Activated CD4-positive, alpha-beta T cell treated with anti-CD3 and anti-CD28 coated beads, Interleukin-2, Interleukin-6, amounts not matched to agents 100 ng/mL and 50 ng/mL, durations not matched to agents 16 hours and 8 hours (primary cell): ENCODE results near the gene RPS19BP1.
"Not testable (repeated sequence)": the region's sequence is repeated elsewhere in the genome, so short reads cannot be mapped to it uniquely, and the experiment has no call there.

ENCODE experiments used
- DNase-seq: peaks from one replicate; pipeline ENCODE4 v3.0.0-alpha.2; 2020

RPS19BP1 gene

DNA sequence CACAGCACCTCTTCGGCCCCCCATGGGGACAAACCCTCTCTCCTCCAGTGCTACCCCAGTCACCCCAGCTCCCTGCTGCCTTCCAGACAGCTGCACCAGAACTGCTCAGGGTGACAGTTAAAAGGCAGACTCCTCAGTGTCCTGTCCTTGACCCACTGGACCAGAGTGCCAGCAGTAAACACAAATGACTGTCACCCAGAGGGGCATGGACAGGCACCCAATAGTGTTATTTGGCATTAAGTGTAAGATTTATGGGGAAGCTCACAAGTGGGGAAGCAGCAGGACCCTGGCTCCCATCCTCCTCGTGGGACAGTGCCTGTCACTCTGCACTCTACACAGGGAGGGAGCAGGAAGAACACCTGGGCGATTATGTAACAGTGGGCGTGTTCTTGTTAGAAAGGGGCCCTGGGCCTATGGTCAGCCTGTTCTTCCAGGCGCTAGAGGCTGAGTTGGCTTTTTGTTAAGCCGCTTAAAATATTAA, 5.0 kb downstream of the RPS19BP1 start:
- no peak for DNase-seq

DNA sequence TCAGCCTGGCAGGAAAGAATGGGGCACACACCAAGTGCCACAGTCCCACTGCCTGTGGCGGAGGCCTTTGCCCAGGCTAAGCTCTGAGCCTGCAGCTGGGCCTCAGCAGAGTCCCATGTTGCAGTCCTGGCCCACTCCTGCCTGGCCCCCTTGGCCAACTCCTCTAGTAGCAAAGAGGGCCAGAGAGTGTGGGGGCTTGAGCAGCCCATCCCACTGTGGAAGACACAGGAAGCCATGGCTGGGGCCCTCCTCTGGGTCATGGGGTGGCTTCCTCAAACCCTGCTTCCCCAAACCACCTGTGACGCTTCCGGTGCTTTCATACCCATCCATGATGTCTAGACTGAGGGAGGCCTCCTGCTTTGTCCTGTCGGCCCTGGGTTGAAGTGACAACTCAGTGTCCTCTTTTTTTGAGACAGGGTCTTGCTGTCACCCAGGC, 5.8 kb downstream of the RPS19BP1 start:
- peak; percentile 56 for DNase-seq

DNA sequence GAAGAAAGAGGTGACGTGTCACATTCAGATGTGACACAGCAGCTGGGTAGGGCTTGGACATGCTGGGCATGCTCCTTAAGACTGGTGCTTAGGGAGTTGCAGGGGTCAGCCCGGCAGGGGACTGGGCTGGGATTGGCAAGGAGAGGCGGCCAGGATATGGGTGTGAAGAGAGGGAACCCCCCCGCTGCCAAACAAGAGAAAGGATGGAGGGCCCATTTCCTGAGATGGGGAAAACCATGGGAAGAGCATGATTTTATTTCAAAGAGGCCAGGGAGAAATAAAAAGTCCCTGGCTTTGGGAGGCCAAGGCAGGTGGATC, 6.9 kb downstream of the RPS19BP1 start:
- no peak for DNase-seq

DNA sequence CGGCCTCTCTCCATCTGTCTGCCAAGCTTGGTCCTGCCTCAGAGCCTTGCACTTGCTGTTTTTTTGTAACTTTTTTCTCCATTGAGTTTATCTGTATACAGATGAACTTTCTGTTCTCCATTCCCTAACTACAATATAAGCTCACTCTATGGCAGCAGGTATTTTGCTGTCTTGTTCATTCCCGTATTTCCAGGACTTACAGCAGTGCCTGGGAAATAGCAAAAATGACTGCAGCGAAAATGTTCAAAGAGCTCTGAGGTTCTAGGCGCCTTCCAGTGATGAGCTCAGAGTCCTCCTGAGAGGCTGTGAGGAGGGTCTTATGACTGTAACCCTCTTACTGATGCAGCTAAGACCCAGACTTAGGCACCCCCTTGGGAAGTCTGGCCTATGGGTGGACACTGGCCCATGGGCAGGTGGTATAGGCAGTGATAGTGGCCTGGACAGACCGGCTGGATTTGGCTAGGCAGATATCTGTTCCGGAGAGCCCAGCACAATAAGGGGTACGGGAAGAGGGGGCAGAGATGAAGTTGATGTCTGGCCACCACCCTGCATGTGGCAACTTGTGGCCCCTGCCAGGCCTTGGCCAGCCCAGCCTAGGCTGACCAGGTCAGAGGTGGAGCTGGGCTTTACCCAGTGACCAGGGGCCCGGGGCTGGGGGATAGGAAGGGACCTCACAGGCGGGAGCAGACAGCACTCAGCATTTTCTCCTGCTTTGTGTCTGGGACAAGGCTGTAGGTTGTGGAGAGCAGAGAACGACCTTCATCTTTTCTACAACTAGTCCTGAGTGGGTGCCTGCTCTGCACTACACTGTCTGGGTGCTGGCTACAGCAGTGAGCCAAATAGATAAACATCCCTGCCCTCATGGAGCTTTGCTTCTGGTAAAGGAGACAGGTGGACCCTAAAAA, 7.5 kb downstream of the RPS19BP1 start:
- DNase-seq: no peak

DNA sequence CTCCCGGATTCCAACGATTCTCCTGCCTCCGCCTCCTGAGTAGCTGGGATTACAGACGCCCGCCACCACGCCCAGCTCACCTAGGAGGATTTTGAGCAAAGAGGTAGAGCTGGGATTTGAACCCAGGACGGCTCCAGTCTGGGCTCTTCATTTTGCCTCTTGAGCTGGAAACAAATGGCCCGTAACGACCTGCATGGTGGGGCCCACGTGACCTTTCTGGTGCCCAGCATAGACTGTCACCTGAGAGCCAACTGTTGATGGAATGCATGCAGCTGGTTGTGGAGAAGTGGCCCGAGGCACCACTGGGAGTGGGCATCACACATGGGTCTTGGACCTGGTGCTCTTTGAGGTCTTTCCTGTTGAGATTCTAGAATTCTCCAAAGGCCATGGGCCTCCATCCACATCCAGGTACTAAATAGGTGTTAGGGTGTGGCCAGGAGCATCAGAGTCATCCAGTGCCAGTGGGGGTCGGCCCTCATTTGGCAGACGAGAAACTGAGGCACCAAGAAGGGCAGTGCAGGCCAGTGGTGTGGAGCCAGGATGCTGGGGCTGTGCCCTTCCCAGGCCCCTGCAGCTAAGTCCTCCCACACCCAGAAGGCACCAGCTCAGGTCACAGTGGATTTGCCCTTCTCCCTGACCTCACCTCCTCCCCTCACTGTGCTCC, 8.3 kb downstream of the RPS19BP1 start:
- DNase-seq: no peak

DNA sequence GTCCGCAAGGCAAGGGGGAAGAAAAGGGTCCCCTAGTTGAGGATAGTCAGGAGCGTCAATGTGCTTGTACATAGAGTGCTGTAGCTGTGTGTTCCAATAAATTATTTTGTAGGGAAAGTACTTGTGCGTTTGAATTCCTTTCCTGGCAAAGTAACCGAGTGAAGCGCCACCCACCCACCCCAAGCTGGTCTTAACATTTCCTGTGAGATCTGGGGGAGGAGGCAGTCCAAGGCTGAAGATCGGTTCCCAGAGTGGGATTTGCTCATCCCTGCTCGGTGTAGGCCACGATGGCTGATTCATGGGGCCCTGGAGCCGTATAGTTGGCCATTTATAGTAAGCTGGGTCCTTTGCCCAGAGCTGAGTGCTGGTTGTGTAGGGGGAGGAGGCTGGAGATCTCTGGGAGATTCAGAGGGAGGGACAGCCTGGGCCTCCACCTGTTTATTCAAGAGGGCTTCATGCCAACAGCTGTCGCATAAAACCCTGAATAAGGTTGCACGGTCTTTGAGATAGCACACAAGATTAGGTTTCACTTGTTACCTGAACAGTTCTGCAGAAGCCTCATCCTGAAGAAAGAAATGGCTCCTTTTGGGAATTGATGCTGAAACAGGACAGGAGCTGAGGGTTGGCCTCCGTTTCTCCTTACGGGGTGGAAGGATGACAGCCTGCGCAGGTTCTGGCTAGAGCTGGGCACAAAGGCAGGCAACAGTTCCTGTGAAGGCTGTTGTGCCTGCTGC, 9.8 kb downstream of the RPS19BP1 start:
- no peak for DNase-seq

DNA sequence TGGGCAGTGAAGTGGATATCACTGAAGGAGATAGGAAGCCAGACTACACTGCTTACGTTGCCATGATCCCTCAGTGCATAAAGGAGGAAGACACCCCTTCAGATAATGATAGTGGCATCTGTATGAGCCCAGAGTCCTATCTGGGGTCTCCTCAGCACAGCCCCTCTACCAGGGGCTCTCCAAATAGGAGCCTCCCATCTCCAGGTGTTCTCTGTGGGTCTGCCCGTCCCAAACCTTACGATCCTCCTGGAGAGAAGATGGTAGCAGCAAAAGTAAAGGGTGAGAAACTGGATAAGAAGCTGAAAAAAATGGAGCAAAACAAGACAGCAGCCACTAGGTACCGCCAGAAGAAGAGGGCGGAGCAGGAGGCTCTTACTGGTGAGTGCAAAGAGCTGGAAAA, 10.5 kb downstream of the RPS19BP1 start:
- DNase-seq: not testable (repeated sequence)

DNA sequence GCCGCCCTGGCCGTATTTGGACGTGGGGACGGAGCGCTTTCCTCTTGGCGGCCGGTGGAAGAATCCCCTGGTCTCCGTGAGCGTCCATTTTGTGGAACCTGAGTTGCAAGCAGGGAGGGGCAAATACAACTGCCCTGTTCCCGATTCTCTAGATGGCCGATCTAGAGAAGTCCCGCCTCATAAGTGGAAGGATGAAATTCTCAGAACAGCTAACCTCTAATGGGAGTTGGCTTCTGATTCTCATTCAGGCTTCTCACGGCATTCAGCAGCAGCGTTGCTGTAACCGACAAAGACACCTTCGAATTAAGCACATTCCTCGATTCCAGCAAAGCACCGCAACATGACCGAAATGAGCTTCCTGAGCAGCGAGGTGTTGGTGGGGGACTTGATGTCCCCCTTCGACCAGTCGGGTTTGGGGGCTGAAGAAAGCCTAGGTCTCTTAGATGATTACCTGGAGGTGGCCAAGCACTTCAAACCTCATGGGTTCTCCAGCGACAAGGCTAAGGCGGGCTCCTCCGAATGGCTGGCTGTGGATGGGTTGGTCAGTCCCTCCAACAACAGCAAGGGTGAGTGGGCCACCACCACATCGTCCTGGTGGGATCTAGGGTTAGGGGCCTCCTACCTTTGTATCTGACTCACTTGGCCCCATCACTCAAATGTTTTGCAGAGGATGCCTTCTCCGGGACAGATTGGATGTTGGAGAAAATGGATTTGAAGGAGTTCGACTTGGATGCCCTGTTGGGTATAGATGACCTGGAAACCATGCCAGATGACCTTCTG, 11.3 kb downstream of the RPS19BP1 start:
- not testable (repeated sequence) for DNase-seq

DNA sequence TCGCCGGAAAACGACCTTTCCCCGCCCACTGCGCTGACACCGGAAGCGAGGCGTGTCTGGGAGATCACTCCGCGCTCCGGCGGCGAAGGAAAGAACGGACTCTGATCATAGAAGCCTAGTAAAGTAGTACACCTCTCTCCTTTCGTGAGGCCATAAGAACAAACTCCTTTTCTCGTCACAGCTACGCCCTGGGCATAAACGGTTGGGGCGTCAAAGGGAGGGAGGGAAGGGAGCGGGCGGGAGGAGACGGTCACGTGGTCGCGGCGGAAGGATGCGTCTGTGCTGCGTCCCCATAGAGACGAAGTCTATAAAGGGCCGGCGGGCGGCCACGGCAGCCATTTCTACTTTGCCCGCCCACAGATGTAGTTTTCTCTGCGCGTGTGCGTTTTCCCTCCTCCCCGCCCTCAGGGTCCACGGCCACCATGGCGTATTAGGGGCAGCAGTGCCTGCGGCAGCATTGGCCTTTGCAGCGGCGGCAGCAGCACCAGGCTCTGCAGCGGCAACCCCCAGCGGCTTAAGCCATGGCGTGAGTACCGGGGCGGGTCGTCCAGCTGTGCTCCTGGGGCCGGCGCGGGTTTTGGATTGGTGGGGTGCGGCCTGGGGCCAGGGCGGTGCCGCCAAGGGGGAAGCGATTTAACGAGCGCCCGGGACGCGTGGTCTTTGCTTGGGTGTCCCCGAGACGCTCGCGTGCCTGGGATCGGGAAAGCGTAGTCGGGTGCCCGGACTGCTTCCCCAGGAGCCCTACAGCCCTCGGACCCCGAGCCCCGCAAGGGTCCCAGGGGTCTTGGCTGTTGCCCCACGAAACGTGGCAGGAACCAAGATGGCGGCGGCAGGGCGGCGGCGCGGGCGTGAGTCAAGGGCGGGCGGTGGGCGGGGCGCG, 12.1 kb downstream of the RPS19BP1 start, which contains the start of gene ATF4:
Gene ATF4 (plus strand): TSS at position 337 of the 880 bp plus-strand sequence. CDS start 884 bp downstream, outside the sequence.
- peak; percentile 90 for DNase-seq

DNA sequence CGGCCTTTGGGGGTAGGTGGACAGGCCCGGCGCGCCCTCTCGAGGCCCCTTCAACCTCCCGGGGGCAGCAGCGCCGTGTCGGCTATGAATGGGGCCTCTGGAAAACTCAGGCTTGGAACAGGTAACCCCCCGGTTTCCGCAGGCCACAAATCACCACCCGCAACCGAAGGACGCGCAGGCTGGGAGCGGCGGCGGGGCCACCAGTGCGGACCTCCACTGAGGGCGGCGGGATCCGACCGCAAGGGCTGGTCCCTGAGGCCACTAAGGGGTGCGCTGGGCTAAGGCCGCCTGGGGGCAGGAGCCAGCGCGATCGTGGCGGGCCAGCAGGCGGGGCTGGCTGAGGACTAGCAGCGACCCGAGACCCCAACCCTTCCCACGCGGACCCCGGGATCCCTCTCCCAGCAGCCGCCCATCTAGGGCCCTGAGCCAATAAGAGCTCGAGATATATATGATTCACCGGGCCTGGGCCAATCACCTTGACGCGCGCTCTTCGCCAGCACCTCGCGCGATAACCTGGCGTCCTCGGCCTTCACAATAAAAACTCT, 12.8 kb downstream of the RPS19BP1 start:
- DNase-seq: peak; percentile 98

DNA sequence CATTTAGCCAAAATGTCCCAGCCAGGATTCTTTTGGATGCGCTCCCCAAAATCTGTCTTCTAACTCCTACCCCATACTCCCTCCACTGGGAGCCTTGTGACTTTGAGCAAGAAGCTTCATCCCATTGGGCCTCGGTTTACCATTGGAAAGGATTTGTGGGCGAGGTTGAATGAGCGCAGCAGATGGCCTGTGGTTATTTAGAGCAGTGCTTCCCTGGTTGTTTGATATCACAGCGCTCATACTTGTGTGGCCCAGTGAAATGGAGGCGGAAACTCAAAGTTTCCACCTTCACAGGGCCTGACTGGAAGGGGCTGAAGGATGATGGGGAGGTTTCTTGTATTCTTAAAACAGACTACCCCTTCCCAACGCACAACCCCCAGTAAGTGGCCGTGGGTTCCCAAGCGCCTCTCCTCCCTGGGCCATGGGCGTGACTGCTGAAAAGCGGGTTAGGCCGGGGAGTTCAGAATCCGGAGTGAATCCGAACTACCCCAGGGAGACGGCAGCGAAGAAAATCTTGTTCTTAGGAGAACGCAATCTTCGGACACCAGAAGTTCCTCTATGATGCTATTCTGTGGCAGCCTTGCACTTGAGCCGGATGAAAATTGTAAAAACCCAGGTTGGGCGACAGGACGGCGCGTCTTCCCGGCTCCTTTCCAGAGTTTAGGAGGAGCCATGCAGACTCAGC, 13.4 kb downstream of the RPS19BP1 start:
- no peak for DNase-seq

DNA sequence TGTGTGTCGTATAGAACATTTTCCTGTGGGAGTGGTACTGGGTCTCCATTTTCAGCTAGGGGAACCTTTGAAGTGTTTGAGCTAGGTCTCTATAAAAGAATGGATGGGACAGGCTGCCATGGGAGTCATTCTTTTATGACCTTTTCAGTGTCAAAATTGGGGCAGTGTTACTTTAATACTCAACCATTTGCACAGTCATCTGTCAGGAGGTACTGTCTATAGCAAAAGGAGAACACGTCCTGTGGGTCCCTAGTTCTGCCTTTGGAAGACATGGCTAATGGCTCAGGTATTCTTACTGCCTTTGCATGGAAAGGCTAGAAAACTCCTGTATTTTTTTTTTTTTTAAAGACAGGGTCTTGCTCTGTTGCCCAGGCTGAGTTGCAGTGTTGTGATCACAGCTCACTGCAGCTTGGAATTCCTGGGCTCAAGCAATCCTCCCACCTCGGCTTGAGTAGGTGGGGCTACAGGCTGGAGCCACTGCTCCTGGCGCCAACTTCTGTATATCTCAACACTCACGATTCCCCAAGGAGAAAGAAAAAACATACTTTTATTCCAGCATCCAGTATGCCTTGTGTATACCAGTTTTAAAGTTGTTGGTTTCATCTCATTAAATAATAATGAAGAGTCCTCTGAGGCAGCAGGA, 14.3 kb downstream of the RPS19BP1 start:
- no peak for DNase-seq

DNA sequence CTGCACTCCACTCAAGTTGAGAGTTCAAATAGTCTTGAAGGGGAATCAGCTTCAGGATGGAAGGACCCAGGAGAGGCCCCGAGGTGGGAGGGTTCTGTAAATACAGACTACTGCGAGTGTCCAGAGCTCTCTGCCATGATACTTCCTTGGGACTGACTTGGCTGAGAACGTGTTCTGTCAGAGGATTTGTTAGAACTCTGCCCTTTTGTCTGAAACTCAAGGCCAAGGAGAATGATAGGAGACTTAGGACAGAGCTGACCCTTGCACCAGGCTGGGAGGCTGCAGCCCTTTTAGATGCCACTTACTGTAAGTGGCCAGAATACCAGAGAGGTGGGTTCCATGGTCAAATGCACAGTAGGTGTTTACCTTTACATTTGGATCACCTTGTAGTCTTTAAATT, 15.1 kb downstream of the RPS19BP1 start:
- no peak for DNase-seq

DNA sequence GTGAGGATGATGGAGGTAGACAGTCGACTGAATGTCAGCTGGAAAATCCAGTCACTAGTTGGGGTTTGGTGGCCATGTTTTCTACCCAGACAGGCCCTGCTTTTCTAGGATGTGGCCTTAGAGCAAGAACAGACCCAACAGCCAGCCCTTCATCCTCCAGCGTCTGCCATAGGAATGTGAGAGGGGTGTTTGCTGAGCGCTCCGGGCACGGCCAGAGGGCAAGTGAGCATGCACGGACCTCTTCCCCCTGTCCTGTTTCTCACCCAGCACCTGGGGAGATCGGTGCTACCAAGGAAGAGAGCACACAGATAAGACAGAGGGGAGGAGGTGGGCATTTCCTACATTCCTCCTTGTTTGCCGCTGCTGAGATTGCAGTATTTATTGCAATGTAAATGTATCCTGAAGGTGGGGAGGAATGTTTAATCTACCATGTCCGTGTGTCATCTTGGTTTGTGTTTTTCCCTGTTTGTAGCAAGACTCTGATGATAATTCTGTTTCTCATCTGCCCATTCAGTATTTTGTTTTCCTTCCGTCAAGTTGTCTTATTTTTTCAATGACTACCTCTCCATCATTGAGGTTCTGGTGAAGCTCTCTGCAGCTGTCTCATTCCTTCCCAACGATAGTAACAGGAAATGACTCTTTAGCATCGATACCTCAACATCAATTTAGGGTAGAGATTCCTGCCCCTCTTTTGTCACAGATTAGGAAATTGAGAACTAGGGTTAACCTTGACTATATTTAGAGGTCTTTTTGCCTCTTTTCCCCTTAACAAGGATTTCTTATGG, 17.1 kb downstream of the RPS19BP1 start:
- no peak for DNase-seq

DNA sequence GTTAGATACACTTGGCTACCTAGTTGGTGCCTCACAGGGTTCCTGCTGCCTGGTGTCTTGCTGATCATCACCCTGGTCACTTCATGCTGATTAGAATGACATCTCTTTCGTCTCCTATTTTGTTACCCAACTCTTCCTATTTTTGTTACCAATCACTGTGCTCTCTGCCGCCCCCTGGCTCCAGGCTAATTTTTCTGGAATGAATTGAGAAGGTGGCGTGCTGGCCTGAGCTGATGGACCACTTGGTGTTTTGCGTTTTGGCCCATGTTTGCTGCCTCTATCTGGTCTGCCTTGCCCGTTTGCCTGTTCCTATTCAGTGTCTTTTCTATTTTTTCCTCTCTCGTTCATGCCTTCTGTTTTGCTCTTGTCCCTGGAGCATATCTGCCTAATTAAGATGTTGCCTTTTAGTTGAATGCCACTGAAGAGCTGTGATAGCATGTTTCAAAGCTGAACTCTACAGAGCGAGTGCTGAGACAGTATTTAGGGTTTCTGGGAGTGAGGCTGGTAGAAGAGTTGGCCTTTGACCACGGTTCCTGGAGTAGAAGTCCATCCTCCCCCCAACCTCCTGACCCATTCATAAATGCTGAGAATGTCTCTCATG, 18.1 kb downstream of the RPS19BP1 start:
- peak; percentile 53 for DNase-seq

DNA sequence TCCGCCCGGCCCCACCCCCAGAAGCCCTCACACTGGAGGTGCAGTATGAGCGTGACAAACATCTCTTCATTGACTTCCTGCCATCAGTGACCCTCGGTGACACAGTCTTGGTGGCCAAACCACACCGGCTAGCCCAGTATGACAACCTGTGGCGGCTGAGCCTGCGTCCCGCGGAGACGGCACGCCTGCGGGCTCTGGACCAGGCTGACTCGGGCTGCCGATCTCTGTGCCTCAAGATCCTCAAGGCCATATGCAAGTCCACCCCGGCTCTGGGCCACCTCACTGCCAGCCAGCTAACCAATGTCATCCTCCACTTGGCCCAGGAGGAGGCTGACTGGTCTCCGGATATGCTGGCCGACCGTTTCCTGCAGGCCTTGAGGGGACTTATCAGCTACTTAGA, 18.8 kb downstream of the RPS19BP1 start:
- no peak for DNase-seq

DNA sequence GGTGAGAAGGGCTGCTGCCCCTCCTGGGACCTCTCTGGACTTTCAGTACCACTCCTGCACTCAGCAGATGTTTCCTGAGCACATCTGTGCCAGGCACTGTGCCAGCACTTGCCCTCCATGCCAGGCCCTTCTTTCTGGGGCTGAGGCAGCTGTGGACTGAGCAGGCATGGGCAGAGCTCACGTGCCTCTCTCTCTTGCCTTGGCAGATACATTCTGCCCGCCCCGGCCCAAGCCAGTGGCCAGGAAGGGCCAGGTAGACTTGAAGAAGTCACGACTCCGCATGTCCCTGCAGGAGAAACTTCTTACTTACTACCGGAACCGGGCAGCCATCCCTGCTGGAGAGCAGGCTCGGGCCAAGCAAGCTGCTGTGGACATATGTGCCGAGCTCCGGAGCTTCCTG, 20.5 kb downstream of the RPS19BP1 start:
- no peak for DNase-seq

DNA sequence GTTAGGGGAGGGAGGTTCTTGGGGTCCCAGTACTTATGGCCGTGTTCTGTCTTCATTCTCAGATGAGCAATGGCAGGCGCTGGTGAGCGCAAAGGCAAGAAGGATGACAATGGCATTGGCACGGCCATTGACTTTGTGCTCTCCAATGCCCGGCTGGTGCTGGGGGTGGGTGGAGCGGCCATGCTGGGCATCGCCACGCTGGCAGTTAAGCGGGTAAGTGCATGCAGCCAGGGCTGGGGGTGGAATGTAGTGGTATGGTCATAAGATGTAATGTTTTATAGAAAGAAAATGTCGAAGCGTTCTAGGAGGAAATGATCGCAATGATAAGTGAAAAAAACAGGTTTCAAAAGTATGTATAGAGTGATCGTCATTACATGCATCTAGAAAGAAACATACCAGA, 21.3 kb downstream of the RPS19BP1 start:
- no peak for DNase-seq
